HEK293T (cell line): ENCODE measurements around the gene CIBAR2.

ENCODE experiments used
- CTCF ChIA-PET: fragments of 350-600 bp; formaldehyde crosslinking; extraction: SDS; loops from one replicate; lab custom pipeline; 2021; ENCODE audit warnings: antibody characterized with exemption, inconsistent platforms; lab: Yijun Ruan, JAX
- POLR2A ChIA-PET: fragments of 350-600 bp; formaldehyde crosslinking; extraction: SDS; loops from one replicate; lab custom pipeline; 2020; ENCODE audit warnings: antibody characterized with exemption, inconsistent platforms; lab: Yijun Ruan, JAX
- DNase-seq: peaks from one replicate; pipeline ENCODE4 v3.0.0; 2012; ENCODE audit warnings: mixed read lengths; ENCODE audit errors: extremely low spot score
- ARNT ChIP-seq: fragments of 450-650 bp; IDR thresholded peaks from 2 replicates; pipeline ENCODE4 v1.6.1; 2017; ENCODE audit warnings: mild to moderate bottlenecking
- BHLHE40 ChIP-seq: fragments of 450-650 bp; IDR thresholded peaks from 2 replicates; pipeline ENCODE4 v1.6.1; 2016; ENCODE audit warnings: mild to moderate bottlenecking, moderate library complexity, borderline replicate concordance
- CTBP1 ChIP-seq: fragments of 450-650 bp; IDR thresholded peaks from 2 replicates; pipeline ENCODE4 v1.6.1; 2016; ENCODE audit warnings: borderline replicate concordance
- ELF4 ChIP-seq: fragments of 450-650 bp; IDR thresholded peaks from 2 replicates; pipeline ENCODE4 v1.6.1; 2017; ENCODE audit warnings: antibody characterized with exemption
- FOXA1 ChIP-seq: fragments of 450-650 bp; IDR thresholded peaks from 2 replicates; pipeline ENCODE4 v1.6.1; 2016; ENCODE audit warnings: mild to moderate bottlenecking
- FOXK2 ChIP-seq: fragments of 450-650 bp; IDR thresholded peaks from 2 replicates; pipeline ENCODE4 v1.6.1; 2016; ENCODE audit warnings: mild to moderate bottlenecking
- FOXM1 ChIP-seq: fragments of 450-650 bp; IDR thresholded peaks from 2 replicates; pipeline ENCODE4 v1.6.1; 2017; ENCODE audit warnings: mild to moderate bottlenecking, borderline replicate concordance
- HDGF ChIP-seq: fragments of 450-650 bp; IDR thresholded peaks from 2 replicates; pipeline ENCODE4 v1.6.1; 2017; ENCODE audit warnings: antibody characterized with exemption, borderline replicate concordance
- L3MBTL2 ChIP-seq: fragments of 450-650 bp; conservative IDR thresholded peaks from 2 replicates; pipeline ENCODE4 v1.6.1; 2016; ENCODE audit warnings: mild to moderate bottlenecking
- LEF1 ChIP-seq: fragments of 450-650 bp; IDR thresholded peaks from 2 replicates; pipeline ENCODE4 v1.6.1; 2017; ENCODE audit warnings: mild to moderate bottlenecking, borderline replicate concordance
- NFRKB ChIP-seq: fragments of 450-650 bp; IDR thresholded peaks from 2 replicates; pipeline ENCODE4 v1.6.1; 2016; ENCODE audit warnings: mild to moderate bottlenecking, moderate library complexity
- PKNOX1 ChIP-seq: fragments of 450-650 bp; IDR thresholded peaks from 2 replicates; pipeline ENCODE4 v1.6.1; 2016
- SP1 ChIP-seq: fragments of 450-650 bp; IDR thresholded peaks from 2 replicates; pipeline ENCODE4 v1.6.1; 2017
- SUZ12 ChIP-seq: fragments of 450-650 bp; IDR thresholded peaks from 2 replicates; pipeline ENCODE4 v1.6.1; 2016; ENCODE audit warnings: mild to moderate bottlenecking
- TARDBP ChIP-seq: fragments of 450-650 bp; IDR thresholded peaks from 2 replicates; pipeline ENCODE4 v1.6.1; 2016
- ZNF384 ChIP-seq: fragments of 450-650 bp; IDR thresholded peaks from 2 replicates; pipeline ENCODE4 v1.6.1; 2016

Gene CIBAR2

DNA sequence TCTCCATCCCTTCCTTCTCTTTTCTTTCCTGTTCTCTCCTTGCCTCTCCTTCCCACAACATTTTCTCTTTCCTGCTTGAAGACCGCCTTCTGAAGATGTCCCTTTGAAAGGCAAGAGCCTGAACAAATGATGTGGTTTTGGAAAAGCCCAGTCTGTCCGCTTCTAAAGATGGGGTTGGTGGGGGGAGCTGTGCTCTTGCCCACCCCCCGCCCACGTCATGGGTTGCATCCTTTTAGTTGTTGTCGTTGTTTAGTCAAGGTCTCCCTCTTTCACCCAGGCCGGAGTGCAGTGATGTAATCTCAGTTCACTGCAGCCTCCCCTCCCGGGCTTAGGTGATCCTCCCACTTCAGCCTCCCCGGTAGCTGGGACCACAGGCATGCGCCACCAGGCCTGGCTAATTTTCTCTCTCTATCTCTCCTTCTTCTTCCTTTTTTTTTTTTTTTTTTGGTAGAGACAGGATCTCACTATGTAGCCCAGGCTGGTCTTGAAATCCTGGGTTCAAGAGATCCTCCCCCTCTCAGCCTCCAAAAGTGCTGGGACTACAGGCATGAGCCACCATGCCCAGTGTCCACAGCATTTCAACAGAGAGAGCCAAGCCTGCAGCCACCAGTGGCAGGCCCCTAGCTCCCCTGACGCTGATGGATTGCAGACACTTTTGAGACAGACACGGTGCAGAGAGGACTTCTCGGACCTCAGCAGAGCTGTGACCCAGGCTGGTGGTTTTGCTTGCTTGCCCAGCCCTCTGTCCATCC lies 26.0 kb upstream of the CIBAR2 start:
- TF ChIP-seq HDGF (no peak), SP1 (no peak), TARDBP (no peak), SUZ12 (no peak), ZNF384 (no peak), NFRKB (no peak), FOXM1 (no peak), PKNOX1 (no peak), BHLHE40 (no peak)
- POLR2A ChIA-PET, result interaction anchor here (0.7 kb wide), 1 partner anchor 11 kb away, joined by 3 read pairs; no protein-coding TSS in a partner anchor

DNA sequence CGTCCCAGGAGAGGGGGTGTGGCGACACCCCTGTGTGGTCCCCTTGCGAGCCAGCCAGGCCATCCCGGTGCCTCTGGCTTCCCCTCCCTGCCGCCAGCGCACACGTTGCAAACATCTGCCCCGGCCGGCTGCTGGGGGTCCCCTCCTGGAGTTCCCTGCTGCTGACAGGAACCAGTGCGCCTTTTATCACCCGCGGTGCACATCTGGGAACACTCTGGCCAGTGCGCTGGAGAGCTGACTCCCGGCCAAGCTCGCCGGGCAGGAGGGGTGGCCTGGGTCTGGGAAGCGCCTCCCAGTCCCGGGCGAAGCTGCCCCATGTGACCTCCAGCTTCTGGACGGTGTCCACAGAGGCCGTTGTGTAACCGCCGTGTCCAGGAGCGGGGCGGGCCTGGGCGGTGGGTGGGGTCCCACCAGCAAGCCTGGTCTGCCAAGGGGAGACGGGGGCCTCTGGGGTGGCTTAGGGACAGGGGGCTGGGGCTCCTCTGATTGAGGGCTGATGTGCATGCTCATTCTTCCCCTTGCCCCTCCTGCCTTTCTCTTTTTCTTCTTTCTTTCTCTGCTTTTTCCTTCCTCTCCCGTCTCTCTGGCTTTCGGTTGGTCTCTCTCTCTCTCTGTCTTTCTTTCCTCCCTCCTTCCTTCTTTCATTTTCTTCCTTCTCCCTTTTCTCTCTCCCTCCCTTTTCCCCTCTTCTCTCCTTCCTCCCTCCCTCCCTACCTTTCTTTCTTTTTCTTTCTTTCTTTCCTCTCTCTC lies 25.2 kb upstream of the CIBAR2 start:
- ChIA-PET POLR2A (interaction anchor here (0.7 kb wide), 1 partner anchor 12 kb away, joined by 3 read pairs; no protein-coding TSS in a partner anchor), CTCF (no interaction called here)

More for the DNA sequence above, 26.0 kb upstream of the CIBAR2 start:
- CTCF ChIA-PET, result interaction anchor here (0.6 to 0.7 kb wide), 2 partner anchors 23 to 280 kb away, joined by 3 to 4 read pairs; no protein-coding TSS in a partner anchor
- no peak for DNase-seq

GRCh38 chr16:85136702-85137322 lies 24.5 kb upstream of the CIBAR2 start:
- no peak for DNase-seq
- ChIA-PET CTCF (no interaction called here), POLR2A (no interaction called here)
- no peak for TF ChIP-seq ZNF384
- TF ChIP-seq HDGF, result no peak
- TF ChIP-seq CTBP1, result no peak
- no peak for TF ChIP-seq SUZ12
- TF ChIP-seq TARDBP, result no peak
- no peak for TF ChIP-seq SP1
- no peak for TF ChIP-seq ELF4
- TF ChIP-seq FOXK2, result no peak
- TF ChIP-seq FOXA1, result no peak
- TF ChIP-seq NFRKB, result no peak
- TF ChIP-seq FOXM1, result no peak
- TF ChIP-seq ARNT, result no peak
- TF ChIP-seq LEF1, result no peak

More for the DNA sequence above, 25.2 kb upstream of the CIBAR2 start:
- DNase-seq, result no peak
- TF ChIP-seq BHLHE40 (no peak), ELF4 (no peak), NFRKB (no peak), SUZ12 (no peak), ZNF384 (no peak)

DNA sequence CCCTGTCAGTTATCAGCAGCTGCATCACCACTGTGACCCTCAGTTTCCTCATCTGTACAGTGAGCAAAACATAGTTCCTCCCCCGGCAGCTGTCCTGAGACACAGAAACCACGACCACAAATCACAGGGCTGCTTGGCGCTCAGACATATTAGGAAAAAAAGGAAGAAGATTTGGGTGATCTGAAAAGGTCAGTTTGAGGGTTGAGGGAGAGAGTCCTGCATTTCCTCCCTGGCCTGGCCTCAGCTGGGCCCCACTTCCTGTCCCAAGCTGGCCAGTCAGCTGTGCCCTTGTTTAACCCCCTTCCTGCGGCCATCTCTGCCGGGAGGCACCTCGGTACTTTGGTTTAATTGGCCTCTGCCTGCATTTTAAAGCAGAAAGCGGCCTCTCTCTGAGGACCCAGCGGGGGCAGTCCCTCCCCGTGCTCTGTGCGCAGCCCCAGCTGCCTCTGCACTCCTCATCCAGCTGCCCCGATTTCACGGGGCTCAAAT lies 24.0 kb upstream of the CIBAR2 start:
- no peak for DNase-seq
- TF ChIP-seq BHLHE40 (no peak), TARDBP (no peak), HDGF (no peak), SP1 (no peak)
- ChIA-PET CTCF (no interaction called here), POLR2A (no interaction called here)

DNA sequence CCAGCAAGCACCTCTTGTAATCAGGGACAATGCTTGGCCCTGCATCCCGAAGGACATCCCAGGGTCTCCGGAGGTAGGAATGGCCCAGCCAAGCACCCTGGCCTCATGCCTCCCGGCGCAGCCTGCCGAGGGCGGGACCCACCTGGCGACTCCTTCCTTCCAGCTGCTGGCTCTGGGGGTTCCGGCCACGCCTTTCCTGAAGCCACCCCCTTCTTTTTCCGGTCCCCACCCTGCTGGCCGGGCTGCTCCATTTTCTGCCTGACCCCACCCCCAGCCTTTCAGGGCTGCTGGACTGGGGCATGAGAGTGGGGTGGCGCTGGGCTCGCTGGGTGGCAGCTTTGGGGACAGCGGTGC lies 22.5 kb upstream of the CIBAR2 start:
- ChIA-PET CTCF (no interaction called here), POLR2A (no interaction called here)

More for the DNA sequence above, 22.5 kb upstream of the CIBAR2 start:
- no peak for DNase-seq
- TF ChIP-seq CTBP1, result no peak
- TF ChIP-seq SUZ12, result no peak
- no peak for TF ChIP-seq BHLHE40
- TF ChIP-seq FOXA1, result no peak
- no peak for TF ChIP-seq LEF1
- no peak for TF ChIP-seq NFRKB
- TF ChIP-seq SP1, result no peak
- TF ChIP-seq PKNOX1, result no peak
- TF ChIP-seq FOXK2, result no peak
- no peak for TF ChIP-seq HDGF
- TF ChIP-seq FOXM1, result no peak
- no peak for TF ChIP-seq L3MBTL2
- no peak for TF ChIP-seq ELF4
- no peak for TF ChIP-seq TARDBP
- no peak for TF ChIP-seq ZNF384
- no peak for TF ChIP-seq ARNT
